MM.1S (cell line): ENCODE data around the gene MSMO1.

Source experiments
- CTCF ChIP-seq: fragments of 300-600 bp; sonication (generic); IDR thresholded peaks from 2 replicates; pipeline ENCODE4 v1.5.1; 2016; ENCODE audit warnings: antibody characterized with exemption, low read length, mixed read lengths
- EZH2phosphoT487 ChIP-seq: fragments of 300-600 bp; sonication (generic); IDR thresholded peaks from 2 replicates; pipeline ENCODE4 v1.6.1; 2018; ENCODE audit warnings: antibody characterized with exemption, low read length

- no peak for TF ChIP-seq CTCF
- no peak for TF ChIP-seq EZH2phosphoT487
Observed at GRCh38 chr4:165331823-165332222, 4.4 kb downstream of the MSMO1 start.
